BLaER1 (cell line): Measurements from ENCODE around the gene RECK.
"Not testable (repeated sequence)": the region's sequence is repeated elsewhere in the genome, so short reads cannot be mapped to it uniquely, and the experiment has no call there.

Experiments
- H3K27ac ChIP-seq: shearing (Covaris generic); formaldehyde crosslinking; 2 replicates; pipeline ENCODE4 v1.8.1; 2022
- H3K27me3 ChIP-seq: shearing (Covaris generic); formaldehyde crosslinking; 2 replicates; pipeline ENCODE4 v1.8.1; 2022
- H3K36me3 ChIP-seq: shearing (Covaris generic); formaldehyde crosslinking; 2 replicates; pipeline ENCODE4 v1.8.1; 2022
- H3K4me1 ChIP-seq: shearing (Covaris generic); formaldehyde crosslinking; 2 replicates; pipeline ENCODE4 v1.8.1; 2022
- H3K4me2 ChIP-seq: shearing (Covaris generic); formaldehyde crosslinking; 2 replicates; pipeline ENCODE4 v1.8.1; 2022
- H3K4me3 ChIP-seq: shearing (Covaris generic); formaldehyde crosslinking; 2 replicates; pipeline ENCODE4 v1.8.1; 2022
- H3K9ac ChIP-seq: shearing (Covaris generic); formaldehyde crosslinking; 2 replicates; pipeline ENCODE4 v1.8.1; 2022
- H3K9me3 ChIP-seq: shearing (Covaris generic); formaldehyde crosslinking; 2 replicates; pipeline ENCODE4 v1.8.1; 2022
- H4K20me1 ChIP-seq: shearing (Covaris generic); formaldehyde crosslinking; 2 replicates; pipeline ENCODE4 v1.8.1; 2022
- Cebpa-rat ChIP-seq: shearing (Covaris generic); IDR thresholded peaks from 2 replicates; pipeline ENCODE4 v1.8.1; 2022

RECK gene

GRCh38 chr9:36036780-36037548, at the start of gene RECK:
TSS of gene RECK (plus strand) at chr9:36036913. CDS start at chr9:36036999, 86 bp downstream.
- Histone ChIP-seq H3K4me1 (peaks cover 54% of the 10 kb centered on the region), H3K4me3 (peak within 1 kb of the TSS; percentile 86), H3K27ac (peak within 1 kb of the TSS; percentile 85), H3K27me3 (no peaks in the 10 kb centered on the region), H4K20me1 (peaks cover 34% of the 10 kb centered on the region; the same call in 1 of the 2 replicates), H3K9me3 (no peaks in the 10 kb centered on the region), H3K36me3 (no peaks in the 10 kb centered on the region), H3K9ac (peak within 1 kb of the TSS; percentile 85), H3K4me2 (peak within 1 kb of the TSS; percentile 90)
- no peak for TF ChIP-seq Cebpa-rat

GRCh38 chr9:35990155-35990554, 46.6 kb upstream of the RECK start:
- Histone ChIP-seq H3K27me3 (no peaks in the 10 kb centered on the region), H3K4me2 (no peak overlapping the region), H3K9ac (no peak overlapping the region), H3K9me3 (no peaks in the 10 kb centered on the region), H3K27ac (no peak overlapping the region), H3K36me3 (no peaks in the 10 kb centered on the region), H3K4me3 (no peak overlapping the region), H4K20me1 (no peaks in the 10 kb centered on the region), H3K4me1 (peaks cover 16% of the 10 kb centered on the region)
- no peak for TF ChIP-seq Cebpa-rat

GRCh38 chr9:35993136-35993535, 43.6 kb upstream of the RECK start:
- not testable (repeated sequence) for H3K9me3 ChIP-seq, H3K9ac ChIP-seq, H4K20me1 ChIP-seq, H3K4me3 ChIP-seq, H3K27me3 ChIP-seq, H3K4me2 ChIP-seq, H3K36me3 ChIP-seq, H3K27ac ChIP-seq
- H3K4me1 ChIP-seq, result peaks cover 16% of the 10 kb centered on the region

- no peak overlapping the region for H3K4me3 ChIP-seq
- H4K20me1 ChIP-seq, result no peaks in the 10 kb centered on the region
- peaks cover 13% of the 10 kb centered on the region for H3K9me3 ChIP-seq
- H3K9ac ChIP-seq, result no peak overlapping the region
- H3K36me3 ChIP-seq, result no peaks in the 10 kb centered on the region
- TF ChIP-seq Cebpa-rat, result no peak
- peak overlapping the region; percentile 58 for H3K4me2 ChIP-seq
- H3K27me3 ChIP-seq, result no peaks in the 10 kb centered on the region
- H3K27ac ChIP-seq, result peak overlapping the region; percentile 62
- peaks cover 20% of the 10 kb centered on the region for H3K4me1 ChIP-seq
Measured at GRCh38 chr9:35993976-35994720, 42.6 kb upstream of the RECK start.

- Histone ChIP-seq H3K27me3 (no peaks in the 10 kb centered on the region), H4K20me1 (no peaks in the 10 kb centered on the region), H3K9me3 (peaks cover 13% of the 10 kb centered on the region), H3K4me1 (peaks cover 20% of the 10 kb centered on the region), H3K4me2 (no peak overlapping the region), H3K36me3 (no peaks in the 10 kb centered on the region), H3K27ac (no peak overlapping the region), H3K4me3 (no peak overlapping the region), H3K9ac (no peak overlapping the region)
- TF ChIP-seq Cebpa-rat, result no peak
Measured at GRCh38 chr9:35994959-35995358, 41.8 kb upstream of the RECK start.

GRCh38 chr9:35996358-35996970, 40.2 kb upstream of the RECK start:
- H3K4me3 ChIP-seq, result no peak overlapping the region
- no peak overlapping the region for H3K9ac ChIP-seq
- peaks cover 20% of the 10 kb centered on the region for H3K4me1 ChIP-seq
- H3K27ac ChIP-seq, result no peak overlapping the region
- H3K27me3 ChIP-seq, result no peaks in the 10 kb centered on the region
- no peak overlapping the region for H3K4me2 ChIP-seq
- TF ChIP-seq Cebpa-rat, result no peak
- no peaks in the 10 kb centered on the region for H3K36me3 ChIP-seq
- no peaks in the 10 kb centered on the region for H4K20me1 ChIP-seq
- peaks cover 13% of the 10 kb centered on the region for H3K9me3 ChIP-seq

GRCh38 chr9:35997016-35997415, 39.7 kb upstream of the RECK start:
- H3K9ac ChIP-seq, H3K4me3 ChIP-seq, H4K20me1 ChIP-seq, H3K27ac ChIP-seq, H3K27me3 ChIP-seq, H3K36me3 ChIP-seq, H3K4me2 ChIP-seq: not testable (repeated sequence)
- Histone ChIP-seq H3K4me1 (peaks cover 20% of the 10 kb centered on the region), H3K9me3 (peaks cover 13% of the 10 kb centered on the region)

GRCh38 chr9:35998333-35998732, 38.4 kb upstream of the RECK start:
- TF ChIP-seq Cebpa-rat, result 0 out of 2 replicates have a peak, but pooled peaks have one; percentile 42
- H4K20me1 ChIP-seq, result no peaks in the 10 kb centered on the region
- H3K36me3 ChIP-seq, result no peaks in the 10 kb centered on the region
- H3K4me2 ChIP-seq, result no peak overlapping the region
- H3K4me1 ChIP-seq, result peaks cover 19% of the 10 kb centered on the region
- no peak overlapping the region for H3K4me3 ChIP-seq
- H3K9me3 ChIP-seq, result peaks cover 13% of the 10 kb centered on the region
- H3K9ac ChIP-seq, result no peak overlapping the region
- H3K27me3 ChIP-seq, result no peaks in the 10 kb centered on the region
- no peak overlapping the region for H3K27ac ChIP-seq

GRCh38 chr9:36005891-36006290, 30.8 kb upstream of the RECK start:
- no peak overlapping the region for H3K27ac ChIP-seq
- H3K36me3 ChIP-seq, result no peaks in the 10 kb centered on the region
- H3K9ac ChIP-seq, result no peak overlapping the region
- H3K9me3 ChIP-seq, result peaks cover 11% of the 10 kb centered on the region
- TF ChIP-seq Cebpa-rat, result no peak
- H3K4me2 ChIP-seq, result no peak overlapping the region
- no peaks in the 10 kb centered on the region for H4K20me1 ChIP-seq
- H3K4me3 ChIP-seq, result no peak overlapping the region
- H3K4me1 ChIP-seq, result peaks cover 14% of the 10 kb centered on the region
- no peaks in the 10 kb centered on the region for H3K27me3 ChIP-seq
